Suprapubic skin (tissue), 4 donors: Measurements from ENCODE around the gene NELL1. TPM values are rescaled to one million over a fixed set of nuclear protein-coding genes. Genes with fewer than 3 reads are reported as not detected.

Source experiments
- DNase-seq, 2 donors: peaks; one replicate each; pipeline ENCODE4 v3.0.0-alpha.2; 2019; ENCODE audit warnings: low spot score in 2 of 2
- H3K27ac ChIP-seq: fragments of 200-600 bp; sonication (generic); one replicate; pipeline ENCODE4 v1.5.1; 2019
- H3K27me3 ChIP-seq: fragments of 200-600 bp; sonication (generic); one replicate; pipeline ENCODE4 v1.5.1; 2019
- H3K36me3 ChIP-seq: fragments of 200-600 bp; sonication (generic); one replicate; pipeline ENCODE4 v1.5.1; 2019
- H3K4me1 ChIP-seq: fragments of 200-600 bp; sonication (generic); one replicate; pipeline ENCODE4 v1.5.1; 2019
- H3K4me3 ChIP-seq: fragments of 200-600 bp; sonication (generic); one replicate; pipeline ENCODE4 v1.5.1; 2019; ENCODE audit warnings: mild to moderate bottlenecking
- H3K9me3 ChIP-seq: fragments of 200-600 bp; sonication (generic); one replicate; pipeline ENCODE4 v1.5.1; 2019
- CTCF ChIP-seq, 2 donors: fragments of 200-600 bp in 1 of 2; fragments of 450-650 bp in 1 of 2; sonication (generic) in 1 of 2; IDR thresholded peaks; one replicate each; pipeline ENCODE4 v1.5.1; 2016 to 2019; ENCODE audit warnings: antibody characterized with exemption in 2 of 2, mild to moderate bottlenecking in 1 of 2, moderate library complexity in 1 of 2
- EP300 ChIP-seq: sonication (generic); formaldehyde crosslinking; IDR thresholded peaks from one replicate; pipeline ENCODE4 v1.6.1; 2017; ENCODE audit warnings: antibody characterized with exemption
- POLR2A ChIP-seq, 2 donors: fragments of 450-650 bp; IDR thresholded peaks; one replicate each; pipeline ENCODE4 v1.6.1; 2017; ENCODE audit warnings: antibody characterized with exemption in 2 of 2, mild to moderate bottlenecking in 2 of 2, moderate library complexity in 2 of 2
- POLR2AphosphoS5 ChIP-seq, 3 donors: sonication (generic); formaldehyde crosslinking; IDR thresholded peaks; one replicate each; pipeline ENCODE4 v1.6.1; 2017; ENCODE audit warnings: antibody characterized with exemption in 3 of 3
- WGBS: methylation state at CpG from one replicate; pipeline ENCODE4 v1.1.5; 2018; 5-methylcytosine and 5-hydroxymethylcytosine counted together
- total RNA-seq, 4 donors: library from RNA; depleted of rRNA; stranded (reverse); fragments of >200 nt; gene quantifications; one replicate each; pipeline ENCODE4 v1.1.0, GENCODE V29; 2016

Gene NELL1
- total RNA-seq, 4 donors from 2014 or later, result 0.18 to 3.9 TPM; not detected in 2

- Histone ChIP-seq H3K9me3 (no peaks in the 10 kb centered on the region), H3K36me3 (no peaks in the 10 kb centered on the region), H3K27me3 (no peaks in the 10 kb centered on the region), H3K27ac (no peak overlapping the region), H3K4me1 (no peaks in the 10 kb centered on the region), H3K4me3 (no peak overlapping the region)
- TF ChIP-seq POLR2A (IDR thresholded peaks at IDR 0.05) (no peak), EP300 (no peak), CTCF (IDR thresholded peaks at IDR 0.05) (no peak), POLR2AphosphoS5 (IDR thresholded peaks at IDR 0.05) (no peak)
- 78% methylated on average over 5 of the region's 5 CpGs for WGBS
- no peak for DNase-seq
Measured at GRCh38 chr11:21614961-21615360, 945.6 kb downstream of the NELL1 start.

GRCh38 chr11:21615955-21616371 is 946.6 kb downstream of the NELL1 start:
- no peaks in the 10 kb centered on the region for H3K27me3 ChIP-seq
- H3K4me1 ChIP-seq, result no peaks in the 10 kb centered on the region
- 49% methylated on average over 3 of the region's 3 CpGs for WGBS
- no peak overlapping the region for H3K4me3 ChIP-seq
- H3K36me3 ChIP-seq, result no peaks in the 10 kb centered on the region
- no peaks in the 10 kb centered on the region for H3K9me3 ChIP-seq
- DNase-seq, result no peak
- H3K27ac ChIP-seq, result no peak overlapping the region
- TF ChIP-seq EP300 (no peak), CTCF (IDR thresholded peaks at IDR 0.05) (no peak), POLR2AphosphoS5 (IDR thresholded peaks at IDR 0.05) (no peak), POLR2A (IDR thresholded peaks at IDR 0.05) (no peak)

GRCh38 chr11:21622566-21622965 is 953.2 kb downstream of the NELL1 start:
- WGBS, result 77% methylated on average over 1 of the region's 1 CpG
- no peaks in the 10 kb centered on the region for H3K36me3 ChIP-seq
- H3K27ac ChIP-seq, result no peak overlapping the region
- no peak for DNase-seq
- no peak overlapping the region for H3K4me3 ChIP-seq
- H3K4me1 ChIP-seq, result no peaks in the 10 kb centered on the region
- no peaks in the 10 kb centered on the region for H3K9me3 ChIP-seq
- H3K27me3 ChIP-seq, result no peaks in the 10 kb centered on the region
- TF ChIP-seq POLR2AphosphoS5 (IDR thresholded peaks at IDR 0.05) (no peak), EP300 (no peak), POLR2A (IDR thresholded peaks at IDR 0.05) (no peak), CTCF (IDR thresholded peaks at IDR 0.05) (no peak)

- TF ChIP-seq POLR2AphosphoS5 (IDR thresholded peaks at IDR 0.05) (no peak), POLR2A (IDR thresholded peaks at IDR 0.05) (no peak), EP300 (no peak), CTCF (IDR thresholded peaks at IDR 0.05) (no peak)
- Histone ChIP-seq H3K4me3 (no peak overlapping the region), H3K4me1 (no peaks in the 10 kb centered on the region), H3K27me3 (no peaks in the 10 kb centered on the region), H3K9me3 (no peaks in the 10 kb centered on the region), H3K36me3 (no peaks in the 10 kb centered on the region), H3K27ac (no peak overlapping the region)
- 91% methylated on average over 3 of the region's 3 CpGs for WGBS
- DNase-seq, result no peak
Measured at GRCh38 chr11:21622995-21623394, 953.6 kb downstream of the NELL1 start.

Other genes with a start within 250 kb of the NELL1 start
- gene SLC6A5, start 70.0 kb upstream of the NELL1 start, total RNA-seq, result not detected